ENCODE data around the gene ADGRG6. TPM values are rescaled to one million over a fixed set of nuclear protein-coding genes. Genes with fewer than 3 reads are reported as not detected.

ADGRG6 gene
- total and polyA plus RNA-seq, 9 of the 15 experiments (the other 6 are each of a cell fraction or from before 2014, with no cell fraction given), result under 0.01 to 0.11 (median 0.05) TPM; not detected in 5

- Histone ChIP-seq H3K4me3 (no peak overlapping the region), H3K9ac (ENCODE audit: insufficient read depth in 1 of 2, low read depth in 2 of 2, low read length in 2 of 2) (no peak overlapping the region), H4K20me1 (replicated peaks; ENCODE audit: control insufficient read depth, insufficient read depth, low read length) (no peaks in the 10 kb centered on the region), H3K9me3 (replicated peaks; ENCODE audit: control insufficient read depth, insufficient read depth, low read depth, low read length) (no peaks in the 10 kb centered on the region), H3K27me3 (ENCODE audit: control insufficient read depth in 2 of 2, insufficient read depth in 2 of 2, low read length in 2 of 2) (no peaks in the 10 kb centered on the region), H3K36me3 (ENCODE audit: control insufficient read depth, insufficient read depth, low read length) (no peaks in the 10 kb centered on the region), H3K9me1 (ENCODE audit: control insufficient read depth, insufficient read depth, low read length) (no peaks in the 10 kb centered on the region), H3K79me2 (ENCODE audit: control insufficient read depth, insufficient read depth, low read length) (no peaks in the 10 kb centered on the region), H3K4me1 (replicated peaks in 1 of 2; ENCODE audit: control insufficient read depth in 2 of 2, insufficient read depth in 2 of 2, low read length in 2 of 2) (no peaks in the 10 kb centered on the region), H3K27ac (ENCODE audit: extremely low read depth, low read depth, low read length) (no peak overlapping the region), H2AFZ (ENCODE audit: low read depth, low read length) (no peak overlapping the region), H3K4me2 (ENCODE audit: insufficient read depth, low read length) (no peak overlapping the region)
- CTCF ChIA-PET (ENCODE audit: low intra/inter-chr PET ratio), result no interaction called here
- ATAC-seq (no peak), FAIRE-seq (no peak), DNase-seq (ENCODE audit: extremely low read depth in 1 of 4, low spot score in 3 of 4) (no peak)
- intact Hi-C loops (cut with micrococcal nuclease), result no loop called here
- BruUV-seq (replicated peaks), result no TSS peak
- WGBS (ENCODE audit: insufficient coverage, low coverage, missing lambda C conversion rate), result 0% methylated on average over 2 of the region's 2 CpGs
- no peak for TF ChIP-seq MED1 (CRISPR knock-in tag; IDR thresholded peaks at IDR 0.05; ENCODE audit: borderline replicate concordance)
- POLR2A ChIA-PET, result no interaction called here
- in situ Hi-C loops (cut with MboI), result no loop called here
Observed at GRCh38 chr6:142412241-142412640, 110.4 kb downstream of the ADGRG6 start.

- Histone ChIP-seq H3K9me1 (ENCODE audit: control insufficient read depth, insufficient read depth, low read length) (no peaks in the 10 kb centered on the region), H3K36me3 (ENCODE audit: control insufficient read depth, insufficient read depth, low read length) (no peaks in the 10 kb centered on the region), H3K79me2 (ENCODE audit: control insufficient read depth, insufficient read depth, low read length) (no peaks in the 10 kb centered on the region), H3K9ac (ENCODE audit: insufficient read depth in 1 of 2, low read depth in 2 of 2, low read length in 2 of 2) (no peak overlapping the region), H3K9me3 (replicated peaks; ENCODE audit: control insufficient read depth, insufficient read depth, low read depth, low read length) (no peaks in the 10 kb centered on the region), H3K27ac (ENCODE audit: extremely low read depth, low read depth, low read length) (no peak overlapping the region), H3K4me3 (no peak overlapping the region), H4K20me1 (replicated peaks; ENCODE audit: control insufficient read depth, insufficient read depth, low read length) (no peaks in the 10 kb centered on the region), H3K4me2 (ENCODE audit: insufficient read depth, low read length) (no peak overlapping the region), H3K4me1 (replicated peaks in 1 of 2; ENCODE audit: control insufficient read depth in 2 of 2, insufficient read depth in 2 of 2, low read length in 2 of 2) (no peaks in the 10 kb centered on the region), H3K27me3 (ENCODE audit: control insufficient read depth in 2 of 2, insufficient read depth in 2 of 2, low read length in 2 of 2) (no peaks in the 10 kb centered on the region), H2AFZ (ENCODE audit: low read depth, low read length) (no peak overlapping the region)
- no TSS peak for BruUV-seq (replicated peaks)
- intact Hi-C loops (cut with micrococcal nuclease), result no loop called here
- ATAC-seq, result no peak
- POLR2A ChIA-PET, result no interaction called here
- in situ Hi-C loops (cut with MboI), result no loop called here
- CTCF ChIA-PET (ENCODE audit: low intra/inter-chr PET ratio), result no interaction called here
- no peak for FAIRE-seq
- DNase-seq (ENCODE audit: extremely low read depth in 1 of 4, low spot score in 3 of 4), result no peak
- 0% methylated on average over 2 of the region's 2 CpGs for WGBS (ENCODE audit: insufficient coverage, low coverage, missing lambda C conversion rate)
- TF ChIP-seq ELK3 (CRISPR knock-in tag; IDR thresholded peaks at IDR 0.05) (no peak), MNT (conservative IDR thresholded peaks at IDR 0.05) (no peak), KLF16 (IDR thresholded peaks at IDR 0.05) (no peak), ATF1 (CRISPR knock-in tag; IDR thresholded peaks at IDR 0.05) (no peak), ATF1 (tag; IDR thresholded peaks at IDR 0.05) (no peak), PBX2 (CRISPR knock-in tag; IDR thresholded peaks at IDR 0.05; ENCODE audit: low read depth) (no peak), PBX2 (tag; conservative IDR thresholded peaks at IDR 0.05; ENCODE audit: low read depth) (no peak), ARID2 (IDR thresholded peaks at IDR 0.05) (no peak), ZSCAN29 (IDR thresholded peaks at IDR 0.05) (no peak), ZNF431 (CRISPR knock-in tag; IDR thresholded peaks at IDR 0.05) (no peak), ZNF124 (CRISPR knock-in tag; IDR thresholded peaks at IDR 0.05) (no peak), RBM17 (IDR thresholded peaks at IDR 0.05; ENCODE audit: borderline replicate concordance, low read depth, low read length) (no peak), PURB (CRISPR knock-in tag; IDR thresholded peaks at IDR 0.05; ENCODE audit: low read depth) (no peak)
Observed at GRCh38 chr6:142412658-142413057, 110.9 kb downstream of the ADGRG6 start.
